Lower leg skin (tissue), 3 donors: ENCODE data around the gene TFDP2.

Source experiments
- POLR2A ChIP-seq, 2 donors: fragments of 450-650 bp; IDR thresholded peaks; one replicate each; pipeline ENCODE4 v1.6.1; 2016 to 2017; ENCODE audit warnings: antibody characterized with exemption in 2 of 2, mild to moderate bottlenecking in 1 of 2, moderate library complexity in 1 of 2
- TF ChIP-seq, protein P1 (sequence below), 3 donors: fragments of 450-650 bp; IDR thresholded peaks; one replicate each; pipeline ENCODE4 v1.5.1; 2016; ENCODE audit warnings: antibody characterized with exemption in 3 of 3, mild to moderate bottlenecking in 3 of 3, moderate library complexity in 2 of 3

DNA sequence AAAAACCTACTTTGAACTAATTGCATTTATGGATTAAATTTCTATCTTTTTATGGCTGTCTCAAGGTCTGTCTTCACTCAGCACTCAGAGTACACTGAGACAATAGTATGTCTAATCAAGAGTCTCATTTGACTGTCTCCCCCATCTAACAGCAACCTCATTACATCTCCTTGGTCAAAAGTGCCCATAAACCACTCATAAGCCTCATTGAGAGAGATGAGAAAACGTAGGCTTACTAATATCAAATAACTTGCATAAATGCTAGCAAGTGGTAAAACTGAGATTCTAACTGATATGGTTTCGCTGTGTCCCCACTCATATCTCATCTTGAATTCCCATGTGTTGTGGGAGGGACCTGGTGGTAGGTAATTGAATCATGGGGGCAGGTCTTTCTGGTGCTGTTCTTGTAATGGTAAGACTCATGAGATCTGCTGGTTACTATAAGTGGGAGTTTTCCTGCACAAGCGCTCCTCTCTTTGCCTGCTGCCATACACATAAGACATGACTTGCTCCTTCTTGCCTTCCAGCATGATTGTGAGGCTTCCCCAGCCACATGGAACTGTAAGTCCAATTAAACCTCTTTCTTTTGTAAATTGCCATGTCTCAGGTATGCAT, 113.9 kb downstream of the TFDP2 start:
- TF ChIP-seq POLR2A (IDR thresholded peaks at IDR 0.05) = no peak
- TF ChIP-seq, protein P1, sequence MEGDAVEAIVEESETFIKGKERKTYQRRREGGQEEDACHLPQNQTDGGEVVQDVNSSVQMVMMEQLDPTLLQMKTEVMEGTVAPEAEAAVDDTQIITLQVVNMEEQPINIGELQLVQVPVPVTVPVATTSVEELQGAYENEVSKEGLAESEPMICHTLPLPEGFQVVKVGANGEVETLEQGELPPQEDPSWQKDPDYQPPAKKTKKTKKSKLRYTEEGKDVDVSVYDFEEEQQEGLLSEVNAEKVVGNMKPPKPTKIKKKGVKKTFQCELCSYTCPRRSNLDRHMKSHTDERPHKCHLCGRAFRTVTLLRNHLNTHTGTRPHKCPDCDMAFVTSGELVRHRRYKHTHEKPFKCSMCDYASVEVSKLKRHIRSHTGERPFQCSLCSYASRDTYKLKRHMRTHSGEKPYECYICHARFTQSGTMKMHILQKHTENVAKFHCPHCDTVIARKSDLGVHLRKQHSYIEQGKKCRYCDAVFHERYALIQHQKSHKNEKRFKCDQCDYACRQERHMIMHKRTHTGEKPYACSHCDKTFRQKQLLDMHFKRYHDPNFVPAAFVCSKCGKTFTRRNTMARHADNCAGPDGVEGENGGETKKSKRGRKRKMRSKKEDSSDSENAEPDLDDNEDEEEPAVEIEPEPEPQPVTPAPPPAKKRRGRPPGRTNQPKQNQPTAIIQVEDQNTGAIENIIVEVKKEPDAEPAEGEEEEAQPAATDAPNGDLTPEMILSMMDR (IDR thresholded peaks at IDR 0.05) = no peak
